Measurements from ENCODE around the gene ZBTB8A.

DNA sequence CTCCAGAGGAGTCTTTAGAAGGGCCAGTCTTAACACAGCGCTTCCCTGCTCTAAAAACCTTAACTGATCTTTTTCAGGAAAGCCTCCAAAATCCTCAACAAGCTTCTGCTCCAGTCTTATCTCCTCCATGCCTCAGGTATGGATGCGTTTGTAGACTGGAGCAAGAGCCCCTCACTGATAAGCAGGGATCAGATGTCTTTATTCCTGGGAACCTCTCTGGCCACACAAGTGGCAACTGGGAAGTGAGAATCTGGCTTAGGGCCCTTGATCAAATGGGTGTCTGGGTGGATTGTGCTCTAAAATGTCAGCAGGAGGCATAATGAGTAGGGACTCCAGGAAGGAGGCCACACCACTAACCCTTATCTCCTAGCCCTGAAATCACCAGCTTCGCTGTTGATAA is 1.4 kb downstream of the ZBTB8A start:
- TF ChIP-seq FOXK2 (IDR thresholded peaks at IDR 0.05) (no peak), FOXM1 (IDR thresholded peaks at IDR 0.05; ENCODE audit: borderline replicate concordance) (no peak)
